ENCODE data around the gene SFRP5. TPM values are rescaled to one million over a fixed set of nuclear protein-coding genes. Genes with fewer than 3 reads are reported as not detected.

SFRP5 gene
- total RNA-seq, 4 donors from 2014 or later, result 0.24 to 59.1 TPM; not detected in 2

DNA sequence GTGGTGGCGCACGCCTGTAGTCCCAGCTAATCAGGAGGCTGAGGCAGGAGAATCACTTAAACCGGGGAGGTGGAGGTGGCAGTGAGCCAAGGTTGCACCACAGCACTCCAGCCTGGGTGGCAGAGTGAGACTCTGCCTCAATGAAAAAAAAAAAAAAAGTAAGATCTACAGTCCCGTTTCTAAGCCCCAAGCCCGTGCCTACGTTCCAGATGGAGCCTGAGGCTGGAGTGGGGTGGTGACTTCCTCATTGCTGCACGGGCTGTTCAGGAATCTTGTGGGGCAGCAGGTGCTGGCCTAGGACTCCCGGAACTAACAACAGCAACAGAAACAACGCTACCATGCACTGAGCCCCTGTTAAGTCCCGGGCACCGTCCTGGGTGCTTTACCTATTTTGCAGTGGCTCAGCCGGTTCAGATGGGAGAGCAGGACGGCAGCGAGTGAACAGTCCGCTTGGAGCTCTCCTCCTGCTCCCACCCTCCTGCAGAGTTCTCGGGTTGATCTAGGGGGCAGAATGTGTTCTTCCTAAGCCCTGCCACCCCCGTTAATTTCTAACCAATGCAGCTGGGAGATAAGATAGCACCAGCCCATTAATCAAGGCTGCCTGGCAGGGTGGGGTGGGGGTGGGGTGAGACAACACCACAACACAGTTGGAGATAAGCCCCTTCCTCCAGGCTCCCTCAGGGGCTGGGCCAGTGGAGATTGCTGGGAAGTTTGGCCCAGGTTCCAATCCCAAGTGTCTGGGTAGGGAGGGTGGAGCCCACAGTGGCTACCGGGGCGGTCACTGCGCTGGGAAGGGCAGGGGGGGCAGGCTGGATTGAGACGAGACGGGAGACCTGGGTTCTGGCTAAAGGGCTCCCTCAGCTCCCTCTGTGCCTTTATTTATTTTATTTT, 17.0 kb upstream of the SFRP5 start:
- Histone ChIP-seq H3K36me3 (no peaks in the 10 kb centered on the region), H3K4me1 (no peaks in the 10 kb centered on the region), H3K4me3 (no peak overlapping the region), H3K27me3 (no peaks in the 10 kb centered on the region), H3K9me3 (no peaks in the 10 kb centered on the region), H3K27ac (no peak overlapping the region)
- intact Hi-C loops (cut with DNase I; ENCODE audit: low total_unique reads), result no loop called here
- DNase-seq, result no peak
- TF ChIP-seq POLR2A (IDR thresholded peaks at IDR 0.05) (no peak), CTCF (IDR thresholded peaks at IDR 0.05) (no peak)

DNA sequence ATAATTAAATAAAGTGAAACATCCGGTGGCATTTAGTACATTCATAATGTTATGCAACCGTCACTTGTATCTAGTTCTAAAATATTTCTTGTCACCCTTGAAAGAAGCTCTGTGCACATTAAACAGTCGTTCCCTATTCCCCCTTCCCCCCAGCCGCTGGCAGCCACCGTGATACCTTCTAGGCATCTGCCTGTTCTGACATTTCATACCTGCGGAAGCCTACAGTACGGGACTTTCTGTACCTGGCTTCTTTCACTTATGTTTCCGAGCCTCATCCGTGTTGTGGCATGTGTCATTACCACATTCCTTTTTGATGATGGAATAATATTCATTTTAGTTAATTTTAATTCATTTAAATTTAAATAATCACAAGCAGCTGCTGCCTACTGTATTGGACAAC, 13.9 kb upstream of the SFRP5 start:
- Histone ChIP-seq H3K9me3 (no peaks in the 10 kb centered on the region), H3K36me3 (no peaks in the 10 kb centered on the region), H3K27me3 (no peaks in the 10 kb centered on the region), H3K4me3 (no peak overlapping the region), H3K27ac (no peak overlapping the region), H3K4me1 (no peaks in the 10 kb centered on the region)
- intact Hi-C loops (cut with DNase I; ENCODE audit: low total_unique reads), result no loop called here
- TF ChIP-seq CTCF (IDR thresholded peaks at IDR 0.05), result no peak
- no peak for TF ChIP-seq POLR2A (IDR thresholded peaks at IDR 0.05)
- no peak for DNase-seq

GRCh38 chr10:97785231-97785630, 13.4 kb upstream of the SFRP5 start:
- DNase-seq, result no peak
- H3K9me3 ChIP-seq, result no peaks in the 10 kb centered on the region
- H3K4me1 ChIP-seq, result no peaks in the 10 kb centered on the region
- TF ChIP-seq POLR2A (IDR thresholded peaks at IDR 0.05) (no peak), CTCF (IDR thresholded peaks at IDR 0.05) (no peak)
- intact Hi-C loops (cut with DNase I; ENCODE audit: low total_unique reads), result no loop called here
- H3K27me3 ChIP-seq, result no peaks in the 10 kb centered on the region
- H3K27ac ChIP-seq, result no peak overlapping the region
- H3K36me3 ChIP-seq, result no peaks in the 10 kb centered on the region
- no peak overlapping the region for H3K4me3 ChIP-seq

DNA sequence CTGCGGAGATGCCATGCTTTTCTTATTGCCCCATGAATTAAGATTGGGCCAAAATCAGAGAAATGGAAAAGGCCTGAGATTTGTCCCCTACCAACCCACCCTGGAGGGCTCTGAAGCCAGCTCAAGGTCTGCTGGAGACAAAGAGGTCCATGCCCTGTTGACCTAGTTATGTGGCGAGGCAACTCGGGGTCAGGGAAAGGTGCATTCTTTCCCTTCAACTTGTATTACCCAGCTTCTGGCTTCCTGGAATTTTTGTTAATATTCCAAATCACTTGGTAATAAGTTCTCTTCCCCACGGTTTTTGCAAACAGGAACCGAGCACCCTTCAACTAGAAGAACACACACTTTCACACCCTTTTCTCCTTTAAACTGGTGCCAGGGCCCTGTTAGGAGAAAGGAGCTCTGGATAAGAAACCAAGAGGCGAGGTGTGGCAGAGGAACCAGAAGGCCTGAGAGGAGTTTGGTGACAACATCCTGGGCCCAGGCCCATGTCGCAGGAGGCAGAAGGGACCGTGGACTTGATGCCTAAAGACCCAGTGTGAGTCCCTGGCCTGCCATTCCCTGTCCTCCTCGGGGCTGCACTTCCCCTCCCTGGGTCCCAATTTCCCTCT, 12.5 kb upstream of the SFRP5 start:
- Histone ChIP-seq H3K36me3 (no peaks in the 10 kb centered on the region), H3K9me3 (no peaks in the 10 kb centered on the region), H3K4me1 (no peaks in the 10 kb centered on the region), H3K27ac (no peak overlapping the region), H3K4me3 (no peak overlapping the region), H3K27me3 (no peaks in the 10 kb centered on the region)
- no peak for TF ChIP-seq POLR2A (IDR thresholded peaks at IDR 0.05)
- TF ChIP-seq CTCF (IDR thresholded peaks at IDR 0.05), result no peak
- no peak for DNase-seq
- intact Hi-C loops (cut with DNase I; ENCODE audit: low total_unique reads), result no loop called here

Measured in uterus (tissue), 4 donors.